Nephron progenitor cell (in vitro differentiated cells): ENCODE measurements around the gene MAFG.

Source experiments
- DNase-seq: peaks from one replicate; pipeline ENCODE4 v3.0.0; 2021
- H3K27ac Mint-ChIP-seq: 2 replicates; pipeline ENCODE4 v1.8.0; 2021; ENCODE audit warnings: mild to moderate bottlenecking, moderate library complexity, mixed read lengths
- H3K27me3 Mint-ChIP-seq: 2 replicates; pipeline ENCODE4 v1.8.0; 2021; ENCODE audit warnings: mild to moderate bottlenecking, low read depth, mixed read lengths; ENCODE audit not compliant: poor library complexity
- H3K36me3 Mint-ChIP-seq: 2 replicates; pipeline ENCODE4 v1.8.0; 2021; ENCODE audit warnings: low read depth, mixed read lengths
- H3K4me1 Mint-ChIP-seq: 2 replicates; pipeline ENCODE4 v1.8.0; 2021; ENCODE audit warnings: mixed read lengths
- H3K4me3 Mint-ChIP-seq: 2 replicates; pipeline ENCODE4 v1.8.0; 2021; ENCODE audit warnings: mild to moderate bottlenecking, moderate library complexity, mixed read lengths
- H3K9me3 Mint-ChIP-seq: 2 replicates; pipeline ENCODE4 v1.8.0; 2021; ENCODE audit warnings: mild to moderate bottlenecking, moderate library complexity, mixed read lengths
- TF ChIP-seq, protein P1 (sequence below): fragments of 200-600 bp; sonication (generic); IDR thresholded peaks from 2 replicates; pipeline ENCODE4 v1.5.0; 2021; ENCODE audit warnings: antibody characterized with exemption

The MAFG gene

GRCh38 chr17:81895400-81895799 is 32.1 kb downstream of the MAFG start:
- TF ChIP-seq, protein P1, sequence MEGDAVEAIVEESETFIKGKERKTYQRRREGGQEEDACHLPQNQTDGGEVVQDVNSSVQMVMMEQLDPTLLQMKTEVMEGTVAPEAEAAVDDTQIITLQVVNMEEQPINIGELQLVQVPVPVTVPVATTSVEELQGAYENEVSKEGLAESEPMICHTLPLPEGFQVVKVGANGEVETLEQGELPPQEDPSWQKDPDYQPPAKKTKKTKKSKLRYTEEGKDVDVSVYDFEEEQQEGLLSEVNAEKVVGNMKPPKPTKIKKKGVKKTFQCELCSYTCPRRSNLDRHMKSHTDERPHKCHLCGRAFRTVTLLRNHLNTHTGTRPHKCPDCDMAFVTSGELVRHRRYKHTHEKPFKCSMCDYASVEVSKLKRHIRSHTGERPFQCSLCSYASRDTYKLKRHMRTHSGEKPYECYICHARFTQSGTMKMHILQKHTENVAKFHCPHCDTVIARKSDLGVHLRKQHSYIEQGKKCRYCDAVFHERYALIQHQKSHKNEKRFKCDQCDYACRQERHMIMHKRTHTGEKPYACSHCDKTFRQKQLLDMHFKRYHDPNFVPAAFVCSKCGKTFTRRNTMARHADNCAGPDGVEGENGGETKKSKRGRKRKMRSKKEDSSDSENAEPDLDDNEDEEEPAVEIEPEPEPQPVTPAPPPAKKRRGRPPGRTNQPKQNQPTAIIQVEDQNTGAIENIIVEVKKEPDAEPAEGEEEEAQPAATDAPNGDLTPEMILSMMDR, result no peak
- Mint-ChIP-seq H3K27me3 (peaks cover 5% of the 10 kb centered on the region), H3K4me3 (no peak overlapping the region), H3K4me1 (peaks cover 2% of the 10 kb centered on the region), H3K9me3 (no peaks in the 10 kb centered on the region), H3K27ac (peak overlapping the region; percentile 57), H3K36me3 (peaks cover 26% of the 10 kb centered on the region)
- DNase-seq, result no peak

DNA sequence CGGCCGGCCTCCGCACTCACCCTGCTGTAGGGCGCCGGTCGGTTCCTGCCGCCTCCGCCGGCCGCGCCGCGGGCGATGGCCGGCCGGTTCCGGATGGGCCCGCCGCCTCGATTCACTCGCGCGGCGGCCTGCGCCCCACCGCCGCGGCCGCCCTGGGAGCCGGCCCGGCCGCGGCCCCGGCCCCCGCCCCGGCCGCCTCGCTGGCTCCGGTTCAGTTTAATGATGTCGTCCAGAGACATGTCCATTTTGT is 36.3 kb downstream of the MAFG start:
- DNase-seq, result no peak
- Mint-ChIP-seq H3K36me3 (peaks cover 36% of the 10 kb centered on the region), H3K27me3 (no peaks in the 10 kb centered on the region), H3K4me3 (peak overlapping the region; percentile 92), H3K27ac (peak overlapping the region; percentile 99), H3K9me3 (no peaks in the 10 kb centered on the region), H3K4me1 (peaks cover 21% of the 10 kb centered on the region)
- TF ChIP-seq, protein P1, result no peak

- H3K4me1 Mint-ChIP-seq, result peaks cover 21% of the 10 kb centered on the region
- DNase-seq, result peak; percentile 42
- H3K4me3 Mint-ChIP-seq, result peak overlapping the region; percentile 87
- H3K36me3 Mint-ChIP-seq, result peaks cover 37% of the 10 kb centered on the region
- TF ChIP-seq, protein P1, result no peak
- H3K9me3 Mint-ChIP-seq, result no peaks in the 10 kb centered on the region
- H3K27ac Mint-ChIP-seq, result peak overlapping the region; percentile 74
- no peaks in the 10 kb centered on the region for H3K27me3 Mint-ChIP-seq
These were observed 36.9 kb downstream of the MAFG start for GRCh38 chr17:81890447-81891302.

DNA sequence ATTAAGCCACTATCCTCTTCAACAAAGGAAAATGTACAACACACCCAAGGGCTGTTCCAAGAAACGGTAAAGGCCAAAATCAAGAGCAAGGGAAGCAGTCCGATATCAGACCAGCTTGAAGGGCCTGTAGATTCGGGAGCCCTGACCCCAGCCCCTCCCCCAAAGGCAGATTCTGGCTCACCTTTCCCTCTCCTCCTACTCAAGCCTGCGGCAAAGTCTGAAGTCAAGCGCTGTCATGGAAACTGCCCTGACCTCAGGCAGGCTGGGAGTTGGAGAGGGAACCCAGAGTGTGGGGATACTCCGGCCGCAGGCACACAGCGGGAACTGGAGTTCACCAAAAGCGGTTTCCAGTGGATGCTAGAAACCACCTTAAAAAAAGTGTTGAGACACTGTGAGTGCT is 37.9 kb downstream of the MAFG start:
- no peak for DNase-seq
- peak overlapping the region; percentile 57 for H3K27ac Mint-ChIP-seq
- H3K4me3 Mint-ChIP-seq, result peak overlapping the region; percentile 87
- peaks cover 21% of the 10 kb centered on the region for H3K4me1 Mint-ChIP-seq
- no peaks in the 10 kb centered on the region for H3K27me3 Mint-ChIP-seq
- peaks cover 40% of the 10 kb centered on the region for H3K36me3 Mint-ChIP-seq
- TF ChIP-seq, protein P1, result no peak
- no peaks in the 10 kb centered on the region for H3K9me3 Mint-ChIP-seq

DNA sequence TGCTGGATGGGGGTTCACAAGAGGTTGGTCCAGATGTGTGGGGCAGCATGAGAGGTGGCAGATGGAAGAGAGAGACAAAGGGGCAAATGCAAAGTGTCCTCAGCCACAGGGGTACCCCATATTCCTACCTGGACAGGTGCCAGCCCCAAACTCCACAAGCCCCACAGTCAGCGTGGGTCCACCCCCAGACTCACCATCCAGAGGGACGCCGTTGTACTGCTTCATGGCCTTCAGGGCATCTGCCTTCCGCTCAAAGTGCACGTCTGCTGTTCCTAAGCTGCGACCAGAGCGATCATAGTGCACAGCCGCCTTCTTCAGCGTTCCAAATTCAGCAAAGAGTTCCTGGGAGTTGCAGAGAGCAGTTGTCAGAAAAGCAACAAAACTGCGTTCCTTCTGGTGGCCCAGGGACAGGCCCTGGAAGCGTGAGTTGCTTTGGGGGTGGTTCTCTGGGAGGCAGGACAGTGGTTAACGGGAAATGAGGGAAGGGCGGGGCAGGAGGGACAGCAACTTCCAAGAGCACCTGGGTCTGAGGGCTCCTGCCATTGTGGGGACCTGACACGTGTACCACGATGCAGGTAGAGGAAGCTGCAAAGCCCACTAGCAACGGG is 38.4 kb downstream of the MAFG start:
- Mint-ChIP-seq H3K27me3 (no peaks in the 10 kb centered on the region), H3K4me1 (peaks cover 21% of the 10 kb centered on the region), H3K4me3 (peak overlapping the region; percentile 87), H3K36me3 (peaks cover 45% of the 10 kb centered on the region), H3K9me3 (no peaks in the 10 kb centered on the region), H3K27ac (peak overlapping the region; percentile 57)
- TF ChIP-seq, protein P1, result no peak
- DNase-seq, result no peak
